SJSA1 (cell line): ENCODE measurements around the gene BORCS8. TPM values are rescaled to one million over a fixed set of nuclear protein-coding genes. Genes with fewer than 3 reads are reported as not detected.

Source experiments
- DNase-seq, 2 experiments: peaks; one replicate each; pipeline ENCODE4 v3.0.0-alpha.2; 2015 to 2020; ENCODE audit warnings: low spot score in 2 of 2, low read depth in 1 of 2
- H3K27ac ChIP-seq: fragments of 250-450 bp; sonication (Bioruptor Pico); 2 replicates; pipeline ENCODE4 v1.5.1; 2020; ENCODE audit warnings: mild to moderate bottlenecking, moderate library complexity
- H3K27me3 ChIP-seq: fragments of 250-450 bp; sonication (Bioruptor Pico); replicated peaks from 2 replicates; pipeline ENCODE4 v1.5.1; 2020; ENCODE audit warnings: mild to moderate bottlenecking, moderate library complexity
- H3K36me3 ChIP-seq: fragments of 250-450 bp; sonication (Bioruptor Pico); 2 replicates; pipeline ENCODE4 v1.5.1; 2020; ENCODE audit warnings: mild to moderate bottlenecking
- H3K4me1 ChIP-seq: fragments of 250-450 bp; sonication (Bioruptor Pico); replicated peaks from 2 replicates; pipeline ENCODE4 v1.6.1; 2021; ENCODE audit warnings: mild to moderate bottlenecking
- H3K4me3 ChIP-seq: fragments of 250-450 bp; sonication (Bioruptor Pico); 2 replicates; pipeline ENCODE4 v1.5.1; 2020; ENCODE audit warnings: mild to moderate bottlenecking
- H3K9me3 ChIP-seq: fragments of 250-450 bp; sonication (Bioruptor Pico); replicated peaks from 2 replicates; pipeline ENCODE4 v1.5.1; 2020; ENCODE audit warnings: mild to moderate bottlenecking
- total RNA-seq: library from RNA; depleted of rRNA; stranded (reverse); fragments of >200 nt; shearing (Covaris generic); gene quantifications from 2 replicates; pipeline ENCODE4 v1.2.3, GENCODE V29; 2014; rRNA removed

The BORCS8 gene
- total RNA-seq: 22.7 and 33.8 TPM in 2 replicates

GRCh38 chr19:19192078-19192882 is at the start of gene BORCS8, which contains the start of gene RFXANK:
BORCS8 (minus strand) TSS chr19:19192152; CDS start chr19:19192117, 35 bp downstream.
RFXANK (plus strand) TSS chr19:19192258; CDS start chr19:19193947, 1,689 bp downstream.
- H3K4me3 ChIP-seq: peak within 1 kb of the TSS; percentile 69
- no peaks in the 10 kb centered on the region for H3K9me3 ChIP-seq
- H3K27ac ChIP-seq: peak within 1 kb of the TSS; percentile 73

GRCh38 chr19:19240476-19240875 is 48.5 kb upstream of the BORCS8 start:
- DNase-seq: no peak
- H3K36me3 ChIP-seq: no peaks in the 10 kb centered on the region
- H3K4me3 ChIP-seq: no peak overlapping the region
- H3K27ac ChIP-seq: no peak overlapping the region
- peaks cover 8% of the 10 kb centered on the region for H3K9me3 ChIP-seq
- no peaks in the 10 kb centered on the region for H3K4me1 ChIP-seq
- no peaks in the 10 kb centered on the region; the same call in 1 of the 2 replicates for H3K27me3 ChIP-seq

More at GRCh38 chr19:19192078-19192882, at the start of gene BORCS8, which contains the start of gene RFXANK:
- peaks cover 21% of the 10 kb centered on the region for H3K36me3 ChIP-seq
- H3K4me1 ChIP-seq: peaks cover 8% of the 10 kb centered on the region; the same call in 1 of the 2 replicates
- peak; percentile 99 for DNase-seq
- no peaks in the 10 kb centered on the region for H3K27me3 ChIP-seq

GRCh38 chr19:19239675-19240074 is 47.7 kb upstream of the BORCS8 start:
- Histone ChIP-seq H3K36me3 (no peaks in the 10 kb centered on the region), H3K4me3 (no peak overlapping the region), H3K4me1 (no peaks in the 10 kb centered on the region), H3K27me3 (no peaks in the 10 kb centered on the region; the same call in 1 of the 2 replicates), H3K9me3 (peaks cover 13% of the 10 kb centered on the region), H3K27ac (no peak overlapping the region)
- DNase-seq: no peak

DNA sequence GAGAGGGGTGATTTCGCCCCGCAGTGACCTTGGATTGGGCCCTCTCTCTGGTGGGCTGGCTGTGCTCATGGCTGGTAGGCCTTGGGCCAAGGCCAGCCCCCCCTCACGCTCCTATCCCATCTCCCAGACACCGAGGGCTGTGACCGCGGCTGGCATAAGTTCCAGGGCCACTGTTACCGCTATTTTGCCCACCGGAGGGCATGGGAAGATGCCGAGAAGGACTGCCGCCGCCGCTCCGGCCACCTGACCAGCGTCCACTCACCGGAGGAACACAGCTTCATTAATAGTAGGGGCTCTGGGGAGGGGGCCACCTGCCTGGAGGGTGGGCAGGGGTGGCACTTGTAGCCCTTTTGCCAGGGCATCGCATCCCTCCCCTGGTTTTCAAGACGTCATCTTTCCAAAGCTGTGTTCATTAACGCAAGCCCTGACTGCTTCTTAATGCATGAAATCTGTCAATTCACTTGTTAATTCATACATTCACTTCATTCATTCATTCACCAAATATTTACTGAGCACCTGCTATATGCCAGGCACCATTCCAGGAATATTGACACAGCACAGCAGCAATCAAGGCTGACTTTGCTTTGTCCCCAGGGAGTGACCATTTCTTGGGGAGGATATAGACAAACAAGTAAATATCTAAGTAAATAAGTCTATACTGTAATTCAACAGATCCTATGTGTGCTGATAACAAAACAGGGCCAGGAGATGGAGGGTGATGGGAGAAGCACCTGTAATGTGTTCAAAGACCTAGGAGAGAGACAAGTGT is 46.4 kb upstream of the BORCS8 start:
- H3K4me3 ChIP-seq: no peak overlapping the region
- DNase-seq: no peak
- H3K27me3 ChIP-seq: no peaks in the 10 kb centered on the region; the same call in 1 of the 2 replicates
- no peak overlapping the region for H3K27ac ChIP-seq
- no peaks in the 10 kb centered on the region for H3K36me3 ChIP-seq
- H3K9me3 ChIP-seq: peaks cover 20% of the 10 kb centered on the region
- H3K4me1 ChIP-seq: no peaks in the 10 kb centered on the region

DNA sequence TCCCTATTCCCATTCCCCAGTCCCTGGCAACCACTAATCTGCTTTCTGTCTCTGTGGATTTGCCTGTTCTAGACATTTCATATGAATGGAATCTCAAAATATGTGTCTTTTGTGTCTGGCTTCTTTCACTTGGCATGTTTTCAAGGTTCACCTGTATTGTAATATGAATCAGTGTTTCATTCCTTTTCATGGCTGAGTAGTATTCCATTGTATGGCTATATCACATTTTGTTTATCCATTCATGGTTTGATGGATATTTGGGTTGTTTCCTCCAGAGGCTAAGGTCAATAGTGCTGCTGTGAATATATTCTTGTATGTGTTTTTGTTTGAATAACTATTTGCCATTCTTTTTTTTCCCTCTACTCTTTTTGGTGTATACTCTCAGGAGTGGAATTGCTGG is 44.2 kb upstream of the BORCS8 start:
- Histone ChIP-seq H3K9me3 (peaks cover 20% of the 10 kb centered on the region), H3K4me1 (no peaks in the 10 kb centered on the region), H3K36me3 (no peaks in the 10 kb centered on the region), H3K27me3 (peaks cover 8% of the 10 kb centered on the region; the same call in 1 of the 2 replicates), H3K27ac (no peak overlapping the region), H3K4me3 (no peak overlapping the region)
- DNase-seq: no peak

- Histone ChIP-seq H3K9me3 (peaks cover 20% of the 10 kb centered on the region), H3K36me3 (no peaks in the 10 kb centered on the region), H3K4me1 (no peaks in the 10 kb centered on the region), H3K27ac (no peak overlapping the region), H3K27me3 (peaks cover 15% of the 10 kb centered on the region), H3K4me3 (no peak overlapping the region)
- DNase-seq: no peak
These were observed 42.4 kb upstream of the BORCS8 start for GRCh38 chr19:19234220-19234816.

GRCh38 chr19:19232261-19232721 is 40.3 kb upstream of the BORCS8 start:
- H3K27ac ChIP-seq: no peak overlapping the region
- H3K4me1 ChIP-seq: no peaks in the 10 kb centered on the region
- peaks cover 30% of the 10 kb centered on the region for H3K27me3 ChIP-seq
- H3K36me3 ChIP-seq: no peaks in the 10 kb centered on the region
- no peak for DNase-seq
- H3K9me3 ChIP-seq: peaks cover 20% of the 10 kb centered on the region
- no peak overlapping the region for H3K4me3 ChIP-seq

GRCh38 chr19:19230999-19231398 is 39.0 kb upstream of the BORCS8 start:
- H3K4me3 ChIP-seq: no peak overlapping the region
- no peaks in the 10 kb centered on the region for H3K4me1 ChIP-seq
- no peak overlapping the region for H3K27ac ChIP-seq
- H3K9me3 ChIP-seq: peaks cover 17% of the 10 kb centered on the region
- no peaks in the 10 kb centered on the region for H3K36me3 ChIP-seq
- H3K27me3 ChIP-seq: peaks cover 32% of the 10 kb centered on the region
- DNase-seq: no peak

DNA sequence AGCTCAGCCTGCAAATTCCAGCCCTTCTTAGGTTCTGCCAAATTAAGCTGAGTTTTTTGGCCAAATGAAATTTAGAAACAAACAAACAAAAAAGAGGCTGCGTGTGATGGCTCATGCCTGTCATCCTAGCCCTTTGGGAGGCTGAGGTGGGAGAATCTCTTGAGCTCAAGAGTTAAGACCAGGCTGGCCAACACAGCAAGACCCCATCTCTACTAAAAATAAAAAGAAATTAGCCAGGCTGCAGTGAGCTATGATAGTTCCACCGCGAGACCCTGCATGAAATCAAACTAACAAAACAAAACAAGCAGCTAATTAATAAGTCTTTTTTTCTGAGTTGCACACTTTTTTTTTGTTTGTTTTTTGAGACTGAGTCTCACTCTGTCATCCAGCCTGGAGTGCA is 37.7 kb upstream of the BORCS8 start:
- H3K36me3 ChIP-seq: no peaks in the 10 kb centered on the region
- H3K27ac ChIP-seq: no peak overlapping the region
- DNase-seq: no peak
- H3K9me3 ChIP-seq: peaks cover 7% of the 10 kb centered on the region
- H3K27me3 ChIP-seq: peaks cover 33% of the 10 kb centered on the region
- H3K4me1 ChIP-seq: peaks cover 9% of the 10 kb centered on the region; the same call in 1 of the 2 replicates
- no peak overlapping the region for H3K4me3 ChIP-seq

DNA sequence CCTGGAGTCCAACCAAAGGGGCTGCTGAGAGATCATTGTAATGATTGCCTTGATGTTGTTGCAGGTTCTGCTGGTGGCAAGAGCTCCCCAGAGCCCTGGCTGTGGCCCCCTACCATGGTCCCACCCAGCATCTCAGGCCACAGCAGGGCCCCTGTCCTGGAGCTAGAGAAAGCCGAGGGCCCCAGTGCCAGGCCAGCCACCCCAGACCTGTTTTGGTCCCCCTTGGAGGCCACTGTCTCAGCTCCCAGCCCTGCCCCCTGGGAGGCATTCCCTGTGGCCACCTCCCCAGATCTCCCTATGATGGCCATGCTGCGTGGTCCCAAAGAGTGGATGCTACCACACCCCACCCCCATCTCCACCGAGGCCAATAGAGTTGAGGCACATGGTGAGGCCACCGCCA is 35.3 kb upstream of the BORCS8 start:
- H3K4me3 ChIP-seq: no peak overlapping the region
- H3K9me3 ChIP-seq: no peaks in the 10 kb centered on the region
- H3K36me3 ChIP-seq: no peaks in the 10 kb centered on the region
- peaks cover 9% of the 10 kb centered on the region; the same call in 1 of the 2 replicates for H3K4me1 ChIP-seq
- H3K27me3 ChIP-seq: peaks cover 40% of the 10 kb centered on the region
- no peak overlapping the region for H3K27ac ChIP-seq
- no peak for DNase-seq

DNA sequence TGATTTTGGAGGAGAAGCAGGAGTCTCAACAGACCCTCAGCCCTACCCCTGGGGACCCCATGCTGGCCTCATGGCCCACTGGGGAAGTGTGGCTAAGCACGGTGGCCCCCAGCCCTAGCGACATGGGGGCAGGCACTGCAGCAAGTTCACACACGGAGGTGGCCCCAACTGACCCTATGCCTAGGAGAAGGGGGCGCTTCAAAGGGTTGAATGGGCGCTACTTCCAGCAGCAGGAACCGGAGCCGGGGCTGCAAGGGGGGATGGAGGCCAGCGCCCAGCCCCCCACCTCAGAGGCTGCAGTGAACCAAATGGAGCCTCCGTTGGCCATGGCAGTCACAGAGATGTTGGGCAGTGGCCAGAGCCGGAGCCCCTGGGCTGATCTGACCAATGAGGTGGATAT is 34.7 kb upstream of the BORCS8 start:
- H3K9me3 ChIP-seq: no peaks in the 10 kb centered on the region
- no peak overlapping the region for H3K4me3 ChIP-seq
- peaks cover 9% of the 10 kb centered on the region; the same call in 1 of the 2 replicates for H3K4me1 ChIP-seq
- H3K36me3 ChIP-seq: no peaks in the 10 kb centered on the region
- no peak for DNase-seq
- H3K27me3 ChIP-seq: peaks cover 38% of the 10 kb centered on the region
- no peak overlapping the region for H3K27ac ChIP-seq

DNA sequence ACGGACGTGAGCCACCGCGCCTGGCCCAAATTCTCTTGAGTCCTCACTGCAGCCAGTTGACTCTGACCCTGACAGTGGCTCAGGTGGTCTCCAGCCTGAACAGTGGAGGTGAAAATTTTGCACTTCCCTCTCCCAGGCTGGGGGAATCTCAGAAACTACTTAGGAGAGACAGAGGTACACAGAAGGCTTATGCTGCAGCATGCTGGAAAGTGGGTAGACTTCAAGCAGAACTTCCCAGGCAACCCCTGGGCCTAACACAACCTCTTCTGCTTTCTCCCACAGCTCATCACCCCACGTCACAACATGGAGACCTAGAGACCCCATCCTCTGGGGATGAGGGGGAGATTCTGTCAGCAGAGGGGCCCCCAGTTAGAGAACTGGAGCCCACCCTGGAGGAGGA is 34.3 kb upstream of the BORCS8 start:
- H3K36me3 ChIP-seq: no peaks in the 10 kb centered on the region
- no peak for DNase-seq
- no peak overlapping the region for H3K4me3 ChIP-seq
- H3K27ac ChIP-seq: no peak overlapping the region
- peaks cover 9% of the 10 kb centered on the region; the same call in 1 of the 2 replicates for H3K4me1 ChIP-seq
- no peaks in the 10 kb centered on the region for H3K9me3 ChIP-seq
- peaks cover 36% of the 10 kb centered on the region for H3K27me3 ChIP-seq

DNA sequence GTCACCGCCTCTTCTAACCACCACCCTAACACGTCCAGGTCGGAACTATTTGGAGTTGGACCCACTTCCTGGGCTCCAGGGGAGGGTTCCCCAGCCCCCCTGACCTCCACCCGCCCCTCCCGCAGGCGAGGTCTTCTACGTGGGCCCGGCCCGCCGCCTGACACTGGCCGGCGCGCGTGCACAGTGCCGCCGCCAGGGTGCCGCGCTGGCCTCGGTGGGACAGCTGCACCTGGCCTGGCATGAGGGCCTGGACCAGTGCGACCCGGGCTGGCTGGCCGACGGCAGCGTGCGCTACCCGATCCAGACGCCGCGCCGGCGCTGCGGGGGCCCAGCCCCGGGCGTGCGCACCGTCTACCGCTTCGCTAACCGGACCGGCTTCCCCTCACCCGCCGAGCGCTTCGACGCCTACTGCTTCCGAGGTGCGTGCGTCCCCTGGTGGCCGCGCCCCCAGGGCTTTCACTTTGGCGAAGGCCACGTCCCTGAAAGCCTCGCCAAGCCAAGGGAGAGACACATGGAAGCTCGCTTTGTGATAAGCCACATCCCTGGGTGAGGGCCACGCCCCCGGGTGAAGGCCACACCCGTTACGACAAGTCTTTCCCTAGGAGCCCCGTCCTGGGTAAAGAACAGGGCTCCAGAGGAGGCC is 33.0 kb upstream of the BORCS8 start:
- Histone ChIP-seq H3K4me1 (peaks cover 9% of the 10 kb centered on the region; the same call in 1 of the 2 replicates), H3K27ac (no peak overlapping the region), H3K27me3 (peaks cover 36% of the 10 kb centered on the region), H3K4me3 (peak overlapping the region; percentile 35), H3K36me3 (no peaks in the 10 kb centered on the region), H3K9me3 (no peaks in the 10 kb centered on the region)
- DNase-seq: peak; percentile 73 to 80
